ENCODE data around the gene DBNL.

- TF ChIP-seq, protein P1, sequence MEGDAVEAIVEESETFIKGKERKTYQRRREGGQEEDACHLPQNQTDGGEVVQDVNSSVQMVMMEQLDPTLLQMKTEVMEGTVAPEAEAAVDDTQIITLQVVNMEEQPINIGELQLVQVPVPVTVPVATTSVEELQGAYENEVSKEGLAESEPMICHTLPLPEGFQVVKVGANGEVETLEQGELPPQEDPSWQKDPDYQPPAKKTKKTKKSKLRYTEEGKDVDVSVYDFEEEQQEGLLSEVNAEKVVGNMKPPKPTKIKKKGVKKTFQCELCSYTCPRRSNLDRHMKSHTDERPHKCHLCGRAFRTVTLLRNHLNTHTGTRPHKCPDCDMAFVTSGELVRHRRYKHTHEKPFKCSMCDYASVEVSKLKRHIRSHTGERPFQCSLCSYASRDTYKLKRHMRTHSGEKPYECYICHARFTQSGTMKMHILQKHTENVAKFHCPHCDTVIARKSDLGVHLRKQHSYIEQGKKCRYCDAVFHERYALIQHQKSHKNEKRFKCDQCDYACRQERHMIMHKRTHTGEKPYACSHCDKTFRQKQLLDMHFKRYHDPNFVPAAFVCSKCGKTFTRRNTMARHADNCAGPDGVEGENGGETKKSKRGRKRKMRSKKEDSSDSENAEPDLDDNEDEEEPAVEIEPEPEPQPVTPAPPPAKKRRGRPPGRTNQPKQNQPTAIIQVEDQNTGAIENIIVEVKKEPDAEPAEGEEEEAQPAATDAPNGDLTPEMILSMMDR (IDR thresholded peaks at IDR 0.05; ENCODE audit: insufficient read depth, low read depth, low read length), result no peak
- no peak for TF ChIP-seq EZH2 (IDR thresholded peaks at IDR 0.05; ENCODE audit: insufficient read depth, low read length)
Observed at GRCh38 chr7:44109991-44110390, 65.5 kb downstream of the DBNL start.

Measured in astrocyte (in vitro differentiated cells and primary cell).